K562 (cell line): ENCODE results near the gene SCRG1. TPM values are rescaled to one million over a fixed set of nuclear protein-coding genes. Genes with fewer than 3 reads are reported as not detected.

Experiments
- CBX3 ChIP-seq, 2 experiments: IDR thresholded peaks; 1 replicate in 1 of 2; 2 replicates in 1 of 2; pipeline ENCODE4 v1.6.1; 2012; ENCODE audit warnings: inconsistent platforms in 2 of 2, low read length in 2 of 2, borderline replicate concordance in 1 of 2, control low read depth in 1 of 2
- COPS2 ChIP-seq: fragments of 450-650 bp; conservative IDR thresholded peaks from 2 replicates; pipeline ENCODE4 v1.6.1; 2016; ENCODE audit warnings: mild to moderate bottlenecking, moderate library complexity
- CSDE1 ChIP-seq, 2 experiments: fragments of 450-650 bp; IDR thresholded peaks; 2 replicates each; pipeline ENCODE4 v1.6.1; 2016; ENCODE audit warnings: mild to moderate bottlenecking in 1 of 2
- EP400 ChIP-seq: fragments of 450-650 bp; IDR thresholded peaks from 2 replicates; pipeline ENCODE4 v1.6.1; 2017; ENCODE audit warnings: antibody characterized with exemption, mild to moderate bottlenecking, moderate library complexity
- ESRRB ChIP-seq: fragments of 250-450 bp; sonication (Bioruptor Pico); IDR thresholded peaks from 2 replicates; pipeline ENCODE4 v1.5.0; 2020; ENCODE audit warnings: mild to moderate bottlenecking, moderate library complexity, borderline replicate concordance
- FOXK2 ChIP-seq, 2 experiments: fragments of 450-650 bp; IDR thresholded peaks in 1 of 2; conservative IDR thresholded peaks in 1 of 2; 2 replicates each; pipeline ENCODE4 v1.6.1; 2016; ENCODE audit warnings: low read depth in 2 of 2, mild to moderate bottlenecking in 1 of 2
- KAT2B ChIP-seq: IDR thresholded peaks from one replicate; pipeline ENCODE4 v1.6.1; 2012; ENCODE audit warnings: low read depth, mild to moderate bottlenecking, control low read depth, inconsistent platforms, low read length, moderate library complexity
- MTF1 ChIP-seq: fragments of 250-450 bp; sonication (Bioruptor Pico); IDR thresholded peaks from 2 replicates; pipeline ENCODE4 v1.9.0; 2021; ENCODE audit warnings: moderate library complexity, mild to moderate bottlenecking, inconsistent platforms, borderline replicate concordance
- NFE2L1 ChIP-seq: fragments of 450-650 bp; IDR thresholded peaks from 2 replicates; pipeline ENCODE4 v1.6.1; 2016; ENCODE audit warnings: missing genetic modification characterization, low read depth, mild to moderate bottlenecking, missing compliant biosample characterization, moderate library complexity, borderline replicate concordance
- NONO ChIP-seq, 2 experiments: fragments of 200-400 bp in 1 of 2; fragments of 450-650 bp in 1 of 2; formaldehyde crosslinking in 1 of 2; IDR thresholded peaks; 2 replicates each; pipeline ENCODE4 v1.6.1; 2017; ENCODE audit warnings: low read depth in 2 of 2, mild to moderate bottlenecking in 2 of 2, moderate library complexity in 2 of 2, low read length in 1 of 2
- PURB ChIP-seq: sonication (generic); formaldehyde crosslinking; IDR thresholded peaks from 2 replicates; pipeline ENCODE4 v1.9.0; 2021; ENCODE audit warnings: low read depth, mild to moderate bottlenecking, missing genetic modification reagents
- SETDB1 ChIP-seq: IDR thresholded peaks from one replicate; pipeline ENCODE4 v1.6.1; 2012; ENCODE audit warnings: low read length, control low read depth, inconsistent platforms
- SMAD2 ChIP-seq: fragments of 150-350 bp; IDR thresholded peaks from 2 replicates; pipeline ENCODE4 v1.6.1; 2014; ENCODE audit warnings: low read depth, mild to moderate bottlenecking, low read length
- SP1 ChIP-seq: sonication (generic); formaldehyde crosslinking; IDR thresholded peaks from 2 replicates; pipeline ENCODE4 v1.8.1; 2022; ENCODE audit warnings: mild to moderate bottlenecking, missing genetic modification reagents
- SPI1 ChIP-seq: IDR thresholded peaks from 2 replicates; pipeline ENCODE4 v1.6.1; 2011; ENCODE audit warnings: low read depth, low read length, control low read depth, borderline replicate concordance
- ZBTB8A ChIP-seq: fragments of 450-650 bp; IDR thresholded peaks from 2 replicates; pipeline ENCODE4 v1.6.1; 2018; ENCODE audit warnings: mild to moderate bottlenecking, moderate library complexity; ENCODE audit not compliant: partially characterized antibody
- polyA plus RNA-seq, 8 experiments: library from polyadenylated mRNA; depleted of rRNA in 4 of 8; stranded (reverse) in 5 of 8; unstranded in 3 of 8; fragments of >200 nt; fragmentation: Nextera tagmentation in 2 of 8; fragmentation: Illumina TruSeq in 1 of 8; extraction: Ambion mirVana in 2 of 8; extraction: Trizol in 1 of 8; gene quantifications; 2 replicates each; pipeline versions ENCODE4 v1.2.1 to v1.2.3, GENCODE V29; 2011 to 2014; ENCODE audit warnings: inconsistent platforms in 1 of 8, missing spikeins in 1 of 8
- total RNA-seq, 7 experiments: library from RNA; depleted of rRNA in 6 of 7; stranded (reverse); fragments of >200 nt in 6 of 7; fragmentation: Illumina TruSeq in 2 of 7; extraction: Trizol in 2 of 7; gene quantifications; 2 replicates each; pipeline versions ENCODE4 v1.2.1 to v1.2.3, GENCODE V29; 2011 to 2021; ENCODE audit warnings: low replicate concordance in 1 of 7
- TF ChIP-seq, protein P1 (sequence below): sonication (generic); formaldehyde crosslinking; IDR thresholded peaks from 2 replicates; pipeline ENCODE4 v1.8.0; 2022; ENCODE audit warnings: missing genetic modification reagents, mild to moderate bottlenecking, borderline replicate concordance
- TF ChIP-seq, protein P2 (sequence below): fragments of 250-450 bp; sonication (Bioruptor Pico); IDR thresholded peaks from 2 replicates; pipeline ENCODE4 v1.5.0; 2021
- TF ChIP-seq, protein P3 (sequence below): fragments of 250-450 bp; sonication (Bioruptor Pico); IDR thresholded peaks from 2 replicates; pipeline ENCODE4 v1.5.0; 2021
- TF ChIP-seq, protein P4 (sequence below): fragments of 450-650 bp; IDR thresholded peaks from 2 replicates; pipeline ENCODE4 v1.6.1; 2018; ENCODE audit warnings: mild to moderate bottlenecking, low read depth; ENCODE audit not compliant: partially characterized antibody

Gene SCRG1
- total and polyA plus RNA-seq, 9 of the 15 experiments (the other 6 are each of a cell fraction or from before 2014, with no cell fraction given): 0.01 TPM; not detected in 7

DNA sequence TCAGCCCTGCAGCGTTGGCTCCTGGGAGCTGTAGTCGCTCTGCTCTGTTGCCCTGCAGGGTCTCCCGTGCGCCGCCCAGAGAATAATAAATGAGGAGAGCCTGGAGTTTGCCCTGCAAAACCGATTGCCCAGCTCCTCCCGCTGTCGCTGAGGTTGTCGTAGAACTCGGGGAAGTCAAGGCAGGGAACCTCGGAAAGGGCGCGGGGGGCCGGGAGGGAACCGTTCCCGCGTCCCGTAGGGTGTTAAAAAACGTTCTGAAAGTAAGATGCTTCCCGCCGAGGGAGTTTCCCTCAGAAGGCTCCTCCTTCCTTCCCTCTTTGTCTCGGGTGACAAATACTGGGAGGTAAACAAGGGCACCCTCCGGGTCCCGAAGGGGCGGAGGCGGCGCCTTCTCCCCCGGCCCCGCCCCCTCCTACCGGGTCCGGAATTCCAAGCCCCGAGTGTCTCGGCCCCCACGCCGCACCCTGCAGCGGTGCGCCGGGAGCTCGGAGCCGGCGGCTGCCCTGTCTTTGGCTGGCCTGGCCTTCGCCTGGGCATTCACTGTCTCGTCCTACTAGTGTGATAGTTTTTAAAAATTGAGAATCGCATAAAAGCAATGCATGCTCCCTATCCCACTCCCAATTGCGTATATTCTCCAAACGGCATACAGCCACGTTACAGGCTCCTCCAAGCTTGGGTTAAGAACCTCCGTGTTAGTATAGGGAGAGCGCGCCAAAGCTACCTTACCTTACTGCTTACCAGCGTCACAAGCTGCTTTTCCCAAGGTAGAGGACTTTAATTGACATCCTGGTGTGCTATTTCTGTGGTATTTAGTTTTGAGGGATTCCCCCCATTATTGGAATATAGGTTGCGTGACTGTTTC, 63.8 kb downstream of the SCRG1 start (continued):
- TF ChIP-seq MTF1: no peak
- no peak for TF ChIP-seq ZBTB8A
- TF ChIP-seq, protein P1, sequence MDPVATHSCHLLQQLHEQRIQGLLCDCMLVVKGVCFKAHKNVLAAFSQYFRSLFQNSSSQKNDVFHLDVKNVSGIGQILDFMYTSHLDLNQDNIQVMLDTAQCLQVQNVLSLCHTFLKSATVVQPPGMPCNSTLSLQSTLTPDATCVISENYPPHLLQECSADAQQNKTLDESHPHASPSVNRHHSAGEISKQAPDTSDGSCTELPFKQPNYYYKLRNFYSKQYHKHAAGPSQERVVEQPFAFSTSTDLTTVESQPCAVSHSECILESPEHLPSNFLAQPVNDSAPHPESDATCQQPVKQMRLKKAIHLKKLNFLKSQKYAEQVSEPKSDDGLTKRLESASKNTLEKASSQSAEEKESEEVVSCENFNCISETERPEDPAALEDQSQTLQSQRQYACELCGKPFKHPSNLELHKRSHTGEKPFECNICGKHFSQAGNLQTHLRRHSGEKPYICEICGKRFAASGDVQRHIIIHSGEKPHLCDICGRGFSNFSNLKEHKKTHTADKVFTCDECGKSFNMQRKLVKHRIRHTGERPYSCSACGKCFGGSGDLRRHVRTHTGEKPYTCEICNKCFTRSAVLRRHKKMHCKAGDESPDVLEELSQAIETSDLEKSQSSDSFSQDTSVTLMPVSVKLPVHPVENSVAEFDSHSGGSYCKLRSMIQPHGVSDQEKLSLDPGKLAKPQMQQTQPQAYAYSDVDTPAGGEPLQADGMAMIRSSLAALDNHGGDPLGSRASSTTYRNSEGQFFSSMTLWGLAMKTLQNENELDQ: no peak
- no peak for TF ChIP-seq KAT2B
- no peak for TF ChIP-seq NFE2L1 (tag)
- TF ChIP-seq, protein P2, sequence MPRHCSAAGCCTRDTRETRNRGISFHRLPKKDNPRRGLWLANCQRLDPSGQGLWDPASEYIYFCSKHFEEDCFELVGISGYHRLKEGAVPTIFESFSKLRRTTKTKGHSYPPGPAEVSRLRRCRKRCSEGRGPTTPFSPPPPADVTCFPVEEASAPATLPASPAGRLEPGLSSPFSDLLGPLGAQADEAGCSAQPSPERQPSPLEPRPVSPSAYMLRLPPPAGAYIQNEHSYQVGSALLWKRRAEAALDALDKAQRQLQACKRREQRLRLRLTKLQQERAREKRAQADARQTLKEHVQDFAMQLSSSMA: no peak
- TF ChIP-seq CBX3 (IDR thresholded peaks at IDR 0.05; ENCODE audit: borderline replicate concordance in 1 of 2, low read length in 2 of 2): peak in 1 of 2 experiments; percentile 14; a peak in 1 of 3 replicates
- no peak for TF ChIP-seq SP1
- TF ChIP-seq SPI1: no peak
- TF ChIP-seq PURB: no peak
- TF ChIP-seq, protein P3, sequence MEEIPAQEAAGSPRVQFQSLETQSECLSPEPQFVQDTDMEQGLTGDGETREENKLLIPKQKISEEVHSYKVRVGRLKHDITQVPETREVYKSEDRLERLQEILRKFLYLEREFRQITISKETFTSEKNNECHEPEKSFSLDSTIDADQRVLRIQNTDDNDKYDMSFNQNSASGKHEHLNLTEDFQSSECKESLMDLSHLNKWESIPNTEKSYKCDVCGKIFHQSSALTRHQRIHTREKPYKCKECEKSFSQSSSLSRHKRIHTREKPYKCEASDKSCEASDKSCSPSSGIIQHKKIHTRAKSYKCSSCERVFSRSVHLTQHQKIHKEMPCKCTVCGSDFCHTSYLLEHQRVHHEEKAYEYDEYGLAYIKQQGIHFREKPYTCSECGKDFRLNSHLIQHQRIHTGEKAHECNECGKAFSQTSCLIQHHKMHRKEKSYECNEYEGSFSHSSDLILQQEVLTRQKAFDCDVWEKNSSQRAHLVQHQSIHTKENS (CRISPR knock-in tag): 0 out of 2 replicates have a peak, but pooled peaks have one; percentile 13
- TF ChIP-seq SMAD2: no peak
- TF ChIP-seq, protein P4, sequence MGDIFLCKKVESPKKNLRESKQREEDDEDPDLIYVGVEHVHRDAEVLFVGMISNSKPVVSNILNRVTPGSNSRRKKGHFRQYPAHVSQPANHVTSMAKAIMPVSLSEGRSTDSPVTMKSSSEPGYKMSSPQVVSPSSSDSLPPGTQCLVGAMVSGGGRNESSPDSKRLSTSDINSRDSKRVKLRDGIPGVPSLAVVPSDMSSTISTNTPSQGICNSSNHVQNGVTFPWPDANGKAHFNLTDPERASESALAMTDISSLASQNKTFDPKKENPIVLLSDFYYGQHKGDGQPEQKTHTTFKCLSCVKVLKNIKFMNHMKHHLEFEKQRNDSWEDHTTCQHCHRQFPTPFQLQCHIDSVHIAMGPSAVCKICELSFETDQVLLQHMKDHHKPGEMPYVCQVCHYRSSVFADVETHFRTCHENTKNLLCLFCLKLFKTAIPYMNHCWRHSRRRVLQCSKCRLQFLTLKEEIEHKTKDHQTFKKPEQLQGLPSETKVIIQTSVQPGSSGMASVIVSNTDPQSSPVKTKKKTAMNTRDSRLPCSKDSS: no peak
- TF ChIP-seq FOXK2 (conservative IDR thresholded peaks at IDR 0.05 in 1 of 2, IDR thresholded peaks at IDR 0.05 in 1 of 2; ENCODE audit: low read depth in 2 of 2): peak; percentile 98 to 99
- no peak for TF ChIP-seq NONO (IDR thresholded peaks at IDR 0.05; ENCODE audit: low read depth in 2 of 2, low read length in 1 of 2)
- no peak for TF ChIP-seq ESRRB (CRISPR knock-in tag)
- no peak for TF ChIP-seq SETDB1
- TF ChIP-seq EP400: no peak
- no peak for TF ChIP-seq CSDE1 (IDR thresholded peaks at IDR 0.05)
- no peak for TF ChIP-seq COPS2
